ENCODE measurements around the gene GOLGA6L7.
"Not testable (repeated sequence)": the region's sequence is repeated elsewhere in the genome, so short reads cannot be mapped to it uniquely, and the experiment has no call there.

GOLGA6L7 gene

GRCh38 chr15:28842210-28842609 lies 6.2 kb downstream of the GOLGA6L7 start:
- not testable (repeated sequence) for H3K4me3 ChIP-seq (ENCODE audit: low read length); H4K20me1 ChIP-seq (ENCODE audit: insufficient read depth, low read length); H3K27me3 ChIP-seq (ENCODE audit: low read depth, low read length); H3K27ac ChIP-seq (ENCODE audit: low read length); H3K9ac ChIP-seq (ENCODE audit: low read length); H3K79me2 ChIP-seq (ENCODE audit: low read length); H3K4me1 ChIP-seq (ENCODE audit: low read length); H3K4me2 ChIP-seq (ENCODE audit: low read length); H3K36me3 ChIP-seq (replicated peaks; ENCODE audit: low read depth, low read length); H3K9me3 ChIP-seq (ENCODE audit: insufficient read depth, low read length); H2AFZ ChIP-seq (ENCODE audit: low read depth, low read length)

- H3K4me2 ChIP-seq (ENCODE audit: low read length); H3K4me1 ChIP-seq (ENCODE audit: low read length); H3K27ac ChIP-seq (ENCODE audit: low read length); H3K9ac ChIP-seq (ENCODE audit: low read length); H4K20me1 ChIP-seq (ENCODE audit: insufficient read depth, low read length); H3K9me3 ChIP-seq (ENCODE audit: insufficient read depth, low read length); H3K4me3 ChIP-seq (ENCODE audit: low read length); H3K79me2 ChIP-seq (ENCODE audit: low read length); H2AFZ ChIP-seq (ENCODE audit: low read depth, low read length); H3K27me3 ChIP-seq (ENCODE audit: low read depth, low read length); H3K36me3 ChIP-seq (replicated peaks; ENCODE audit: low read depth, low read length): not testable (repeated sequence)
Observed at GRCh38 chr15:28840285-28840684, 8.2 kb downstream of the GOLGA6L7 start.

GRCh38 chr15:28834957-28835585 lies 13.4 kb downstream of the GOLGA6L7 start:
- H3K4me2 ChIP-seq (ENCODE audit: low read length); H3K9ac ChIP-seq (ENCODE audit: low read length); H3K27me3 ChIP-seq (ENCODE audit: low read depth, low read length); H3K4me3 ChIP-seq (ENCODE audit: low read length); H2AFZ ChIP-seq (ENCODE audit: low read depth, low read length); H3K27ac ChIP-seq (ENCODE audit: low read length); H3K79me2 ChIP-seq (ENCODE audit: low read length); H4K20me1 ChIP-seq (ENCODE audit: insufficient read depth, low read length); H3K9me3 ChIP-seq (ENCODE audit: insufficient read depth, low read length); H3K36me3 ChIP-seq (replicated peaks; ENCODE audit: low read depth, low read length); H3K4me1 ChIP-seq (ENCODE audit: low read length): not testable (repeated sequence)

DNA sequence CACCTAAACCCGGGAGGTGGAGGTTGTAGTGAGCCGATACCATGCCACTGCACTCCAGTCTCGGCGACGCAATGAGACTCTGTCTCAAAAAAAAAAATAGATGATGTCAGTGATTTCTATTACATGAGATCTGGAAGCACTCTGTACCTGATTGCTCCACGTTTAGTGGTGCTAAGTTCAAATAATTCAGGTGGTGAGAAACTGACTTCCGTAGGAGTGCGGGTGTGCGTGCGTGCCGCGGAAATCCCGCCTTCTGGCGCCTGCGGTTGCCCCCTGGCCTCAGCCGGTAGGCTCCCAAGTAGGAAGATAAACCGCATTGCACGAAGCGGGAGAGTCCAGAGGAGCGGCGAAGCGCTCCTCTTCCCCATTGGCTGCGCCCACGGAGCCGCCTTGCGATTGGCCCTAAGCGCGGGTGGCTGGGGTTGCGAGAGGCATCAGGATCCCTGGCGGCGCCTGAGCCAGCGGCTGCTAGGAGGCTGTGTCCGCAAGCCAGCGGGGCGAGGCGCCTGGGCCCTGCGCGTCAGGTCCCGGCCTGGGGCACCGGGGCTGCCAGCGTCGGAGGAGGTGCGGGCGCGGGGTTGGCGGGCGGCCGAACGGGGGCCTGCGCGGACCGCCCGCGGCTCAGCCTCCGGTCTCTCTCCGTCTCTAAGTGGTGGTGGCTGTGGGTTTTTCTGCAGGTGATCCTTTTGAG lies 16.4 kb downstream of the GOLGA6L7 start:
- not testable (repeated sequence) for H3K9ac ChIP-seq (ENCODE audit: low read length); H3K4me1 ChIP-seq (ENCODE audit: low read length); H3K4me2 ChIP-seq (ENCODE audit: low read length); H3K9me3 ChIP-seq (ENCODE audit: insufficient read depth, low read length); H3K27me3 ChIP-seq (ENCODE audit: low read depth, low read length); H3K27ac ChIP-seq (ENCODE audit: low read length); H3K79me2 ChIP-seq (ENCODE audit: low read length); H4K20me1 ChIP-seq (ENCODE audit: insufficient read depth, low read length); H3K4me3 ChIP-seq (ENCODE audit: low read length); H2AFZ ChIP-seq (ENCODE audit: low read depth, low read length); H3K36me3 ChIP-seq (replicated peaks; ENCODE audit: low read depth, low read length)

- not testable (repeated sequence) for H3K27ac ChIP-seq (ENCODE audit: low read length); H3K9ac ChIP-seq (ENCODE audit: low read length); H3K4me1 ChIP-seq (ENCODE audit: low read length); H3K36me3 ChIP-seq (replicated peaks; ENCODE audit: low read depth, low read length); H2AFZ ChIP-seq (ENCODE audit: low read depth, low read length); H3K9me3 ChIP-seq (ENCODE audit: insufficient read depth, low read length); H4K20me1 ChIP-seq (ENCODE audit: insufficient read depth, low read length); H3K27me3 ChIP-seq (ENCODE audit: low read depth, low read length); H3K4me2 ChIP-seq (ENCODE audit: low read length); H3K79me2 ChIP-seq (ENCODE audit: low read length); H3K4me3 ChIP-seq (ENCODE audit: low read length)
Observed at GRCh38 chr15:28821420-28821819, 27.0 kb downstream of the GOLGA6L7 start.

DNA sequence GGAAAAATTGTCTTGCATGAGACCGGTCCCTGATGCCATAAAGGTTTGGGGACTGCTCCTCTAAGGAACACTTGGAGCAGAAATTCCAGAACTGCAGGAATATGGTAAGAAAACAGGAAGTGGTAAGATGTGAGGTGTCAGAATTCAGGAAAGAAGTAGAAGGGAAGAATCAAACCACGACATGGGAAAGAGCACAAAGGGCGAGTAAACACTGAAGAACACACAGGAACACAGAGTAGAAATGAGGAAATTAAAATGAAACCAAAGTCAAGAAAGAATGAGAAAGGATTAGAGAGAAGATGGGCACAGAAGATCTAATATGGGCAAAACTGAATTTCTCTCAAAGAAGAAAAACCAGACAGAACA lies 28.5 kb downstream of the GOLGA6L7 start:
- not testable (repeated sequence) for H3K27ac ChIP-seq (ENCODE audit: low read length); H2AFZ ChIP-seq (ENCODE audit: low read depth, low read length); H3K36me3 ChIP-seq (replicated peaks; ENCODE audit: low read depth, low read length); H3K9me3 ChIP-seq (ENCODE audit: insufficient read depth, low read length); H3K4me2 ChIP-seq (ENCODE audit: low read length); H3K79me2 ChIP-seq (ENCODE audit: low read length); H3K4me1 ChIP-seq (ENCODE audit: low read length); H4K20me1 ChIP-seq (ENCODE audit: insufficient read depth, low read length); H3K4me3 ChIP-seq (ENCODE audit: low read length); H3K27me3 ChIP-seq (ENCODE audit: low read depth, low read length); H3K9ac ChIP-seq (ENCODE audit: low read length)

- not testable (repeated sequence) for H3K4me1 ChIP-seq (ENCODE audit: low read length); H2AFZ ChIP-seq (ENCODE audit: low read depth, low read length); H3K4me2 ChIP-seq (ENCODE audit: low read length); H4K20me1 ChIP-seq (ENCODE audit: insufficient read depth, low read length); H3K9ac ChIP-seq (ENCODE audit: low read length); H3K4me3 ChIP-seq (ENCODE audit: low read length); H3K27me3 ChIP-seq (ENCODE audit: low read depth, low read length); H3K9me3 ChIP-seq (ENCODE audit: insufficient read depth, low read length); H3K79me2 ChIP-seq (ENCODE audit: low read length); H3K36me3 ChIP-seq (replicated peaks; ENCODE audit: low read depth, low read length); H3K27ac ChIP-seq (ENCODE audit: low read length)
Observed at GRCh38 chr15:28819019-28819929, 29.2 kb downstream of the GOLGA6L7 start.

- H3K9me3 ChIP-seq (ENCODE audit: insufficient read depth, low read length); H3K4me1 ChIP-seq (ENCODE audit: low read length); H3K79me2 ChIP-seq (ENCODE audit: low read length); H4K20me1 ChIP-seq (ENCODE audit: insufficient read depth, low read length); H2AFZ ChIP-seq (ENCODE audit: low read depth, low read length); H3K4me3 ChIP-seq (ENCODE audit: low read length); H3K9ac ChIP-seq (ENCODE audit: low read length); H3K27ac ChIP-seq (ENCODE audit: low read length); H3K36me3 ChIP-seq (replicated peaks; ENCODE audit: low read depth, low read length); H3K27me3 ChIP-seq (ENCODE audit: low read depth, low read length); H3K4me2 ChIP-seq (ENCODE audit: low read length): not testable (repeated sequence)
Observed at GRCh38 chr15:28818168-28818567, 30.3 kb downstream of the GOLGA6L7 start.

DNA sequence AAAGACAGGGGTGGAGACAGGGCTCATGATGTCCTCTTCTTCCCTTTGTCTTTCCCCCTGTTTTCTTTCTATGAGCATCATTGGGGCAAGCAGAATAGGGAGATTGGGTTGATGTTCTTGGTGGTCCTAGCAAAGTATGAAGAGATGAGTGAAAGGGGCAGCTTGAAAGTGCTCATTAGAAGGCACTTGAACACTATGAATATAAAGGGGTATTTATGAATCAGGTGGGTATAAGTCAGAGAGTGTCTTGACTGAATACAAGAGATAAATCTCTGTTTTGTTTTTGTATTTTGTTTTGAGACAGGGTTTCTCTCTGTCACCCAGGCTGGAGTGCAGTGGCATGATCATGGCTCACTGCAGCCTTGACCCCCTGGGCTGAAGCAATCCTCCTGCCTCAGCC lies 34.4 kb downstream of the GOLGA6L7 start:
- not testable (repeated sequence) for H3K4me2 ChIP-seq (ENCODE audit: low read length); H4K20me1 ChIP-seq (ENCODE audit: insufficient read depth, low read length); H2AFZ ChIP-seq (ENCODE audit: low read depth, low read length); H3K27ac ChIP-seq (ENCODE audit: low read length); H3K4me3 ChIP-seq (ENCODE audit: low read length); H3K36me3 ChIP-seq (replicated peaks; ENCODE audit: low read depth, low read length); H3K4me1 ChIP-seq (ENCODE audit: low read length); H3K9me3 ChIP-seq (ENCODE audit: insufficient read depth, low read length); H3K9ac ChIP-seq (ENCODE audit: low read length); H3K79me2 ChIP-seq (ENCODE audit: low read length); H3K27me3 ChIP-seq (ENCODE audit: low read depth, low read length)
